GM13976 (cell line): ENCODE data around the gene MKRN2OS.

ENCODE experiments used
- DNase-seq: peaks from one replicate; pipeline ENCODE4 v3.0.0; 2012; ENCODE audit warnings: low spot score
- CTCF ChIP-seq: IDR thresholded peaks from 2 replicates; pipeline ENCODE4 v1.5.1; 2012; ENCODE audit warnings: borderline replicate concordance, mild to moderate bottlenecking; ENCODE audit not compliant: insufficient read depth; ENCODE audit errors: extremely low read depth, missing control alignments, control extremely low read depth
- in situ Hi-C: fragments of 300-500 bp; cut with MboI; formaldehyde crosslinking; loops from one replicate; pipeline ENCODE4 v1.12.0; 2022; ENCODE audit warnings: low sequenced_read_pairs, mixed read lengths, inconsistent platforms; ENCODE audit not compliant: unreplicated experiment

The MKRN2OS gene

DNA sequence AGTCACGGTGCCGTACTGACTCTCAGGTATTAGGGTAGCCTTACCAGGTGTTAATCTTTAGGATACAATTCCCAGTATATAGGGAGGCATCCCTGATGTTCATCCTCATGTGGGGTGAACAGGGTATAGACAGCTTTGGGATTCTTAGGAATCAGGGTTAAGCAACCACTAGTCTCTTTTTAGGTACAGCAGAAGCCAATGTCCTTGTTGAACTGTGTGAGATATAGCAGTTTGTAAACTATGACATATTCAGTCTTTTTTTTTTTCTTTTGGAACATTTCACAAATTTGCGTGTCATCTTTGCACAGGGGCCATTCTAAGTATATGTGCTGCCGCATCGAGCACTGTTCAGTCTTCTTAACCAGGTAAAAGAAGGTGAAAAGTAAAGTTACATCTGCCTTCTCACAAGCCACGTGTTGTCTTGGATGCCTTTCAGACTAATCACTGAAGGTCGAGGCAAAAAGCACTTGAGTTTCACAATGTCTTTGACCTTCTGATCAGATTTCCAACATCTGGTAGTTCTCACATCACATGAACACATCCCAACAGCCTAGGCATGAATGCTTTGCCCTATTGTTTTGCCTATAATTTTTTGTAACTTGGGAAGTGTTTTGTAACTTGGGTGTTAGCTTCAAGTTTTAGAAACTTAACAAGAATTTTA is 43.8 kb downstream of the MKRN2OS start:
- in situ Hi-C loops: no loop called here
- DNase-seq: no peak
- no peak for TF ChIP-seq CTCF

GRCh38 chr3:12499474-12499873 is 45.8 kb downstream of the MKRN2OS start:
- in situ Hi-C loops: no loop called here
- TF ChIP-seq CTCF: no peak
- DNase-seq: no peak

GRCh38 chr3:12496453-12496761 is 48.9 kb downstream of the MKRN2OS start:
- in situ Hi-C loops: no loop called here
- DNase-seq: no peak
- TF ChIP-seq CTCF: no peak

- in situ Hi-C loops: no loop called here
- DNase-seq: no peak
- TF ChIP-seq CTCF: no peak
These were observed 49.4 kb downstream of the MKRN2OS start for GRCh38 chr3:12495749-12496452.

DNA sequence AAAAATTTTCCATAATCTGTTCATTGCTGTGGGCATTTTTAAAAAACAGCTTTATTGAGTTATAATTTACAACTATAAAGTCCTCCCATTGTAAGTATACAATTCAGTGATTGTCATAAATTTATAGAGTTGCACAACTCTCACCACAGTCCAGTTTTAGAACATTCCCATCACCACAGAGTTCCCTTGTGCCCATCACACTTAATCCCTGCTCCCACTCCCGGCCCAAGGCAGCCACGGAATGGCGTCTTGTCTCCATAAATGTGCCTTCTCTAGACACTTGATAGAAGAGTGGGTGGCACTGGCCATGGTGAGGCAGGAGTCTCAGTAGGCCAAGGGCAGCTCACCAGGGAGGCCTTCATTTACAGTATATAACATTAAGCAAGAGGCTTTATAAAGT is 54.8 kb downstream of the MKRN2OS start:
- no peak for DNase-seq
- in situ Hi-C loops: no loop called here
- TF ChIP-seq CTCF: no peak

DNA sequence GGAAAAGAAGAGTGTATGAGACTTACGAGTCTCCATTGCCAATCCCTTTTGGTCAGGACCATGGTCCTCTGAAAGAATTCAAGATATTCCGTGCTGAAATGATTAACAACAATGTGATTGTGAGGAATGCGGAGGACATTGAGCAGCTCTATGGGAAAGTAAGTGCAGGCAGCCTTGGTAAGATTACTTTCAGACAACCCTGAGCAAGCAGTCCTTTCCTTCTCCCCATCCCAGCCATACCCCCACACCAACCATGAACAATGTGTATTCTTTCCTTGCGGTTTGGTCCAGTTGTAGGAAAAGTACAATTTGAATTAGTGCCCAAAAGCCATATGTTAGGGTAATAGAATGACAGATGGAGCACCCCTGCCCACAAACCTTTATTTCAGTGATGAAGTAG is 55.5 kb downstream of the MKRN2OS start:
- no peak for DNase-seq
- in situ Hi-C loops: no loop called here
- TF ChIP-seq CTCF: no peak
